ENCODE results near the gene PAMR1.

PAMR1 gene

DNA sequence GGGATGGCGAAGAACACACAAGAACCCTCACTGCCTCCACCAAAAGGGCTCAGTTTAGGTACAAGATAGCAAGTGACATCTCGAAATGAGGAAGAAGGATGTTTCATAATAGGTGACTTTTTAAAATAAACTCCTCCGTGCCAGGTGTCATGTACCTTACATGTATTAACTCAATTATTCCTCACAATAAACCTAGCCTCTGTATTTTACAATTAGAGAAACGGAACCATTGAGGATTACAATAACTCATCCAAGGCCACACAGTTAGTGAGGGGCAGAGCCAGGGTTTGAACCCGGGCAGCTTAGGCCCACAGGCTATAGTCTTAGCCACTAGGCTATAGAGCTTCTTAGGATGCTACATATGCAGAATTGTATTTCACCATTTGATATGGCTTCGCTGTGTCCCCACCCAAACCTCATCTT is 965 bp upstream of the PAMR1 start:
- Histone ChIP-seq H3K36me3 (ENCODE audit: insufficient read depth, low read length) (no peaks in the 10 kb centered on the region), H2AFZ (ENCODE audit: low read length) (no peak overlapping the region), H3K9me3 (ENCODE audit: insufficient read depth, low read depth, low read length) (no peaks in the 10 kb centered on the region), H3K4me1 (ENCODE audit: insufficient read depth, low read length, poor library complexity, severe bottlenecking) (no peaks in the 10 kb centered on the region), H4K20me1 (ENCODE audit: insufficient read depth, low read length, poor library complexity, severe bottlenecking) (no peaks in the 10 kb centered on the region), H3K79me2 (ENCODE audit: insufficient read depth, low read length) (no peaks in the 10 kb centered on the region), H3K9ac (ENCODE audit: low read depth, low read length, poor library complexity, severe bottlenecking) (no peak overlapping the region), H3K9me2 (replicated peaks; ENCODE audit: low read depth, low read length) (no peaks in the 10 kb centered on the region), H3K4me3 (ENCODE audit: low read length, poor library complexity, severe bottlenecking) (no peak overlapping the region), H3F3A (ENCODE audit: low read depth) (no peaks in the 10 kb centered on the region), H3K27me3 (ENCODE audit: insufficient read depth, low read length, poor library complexity, severe bottlenecking) (peaks cover 6% of the 10 kb centered on the region), H3K4me2 (ENCODE audit: low read depth, low read length, poor library complexity, severe bottlenecking) (no peak overlapping the region)
- TF ChIP-seq, protein P1, sequence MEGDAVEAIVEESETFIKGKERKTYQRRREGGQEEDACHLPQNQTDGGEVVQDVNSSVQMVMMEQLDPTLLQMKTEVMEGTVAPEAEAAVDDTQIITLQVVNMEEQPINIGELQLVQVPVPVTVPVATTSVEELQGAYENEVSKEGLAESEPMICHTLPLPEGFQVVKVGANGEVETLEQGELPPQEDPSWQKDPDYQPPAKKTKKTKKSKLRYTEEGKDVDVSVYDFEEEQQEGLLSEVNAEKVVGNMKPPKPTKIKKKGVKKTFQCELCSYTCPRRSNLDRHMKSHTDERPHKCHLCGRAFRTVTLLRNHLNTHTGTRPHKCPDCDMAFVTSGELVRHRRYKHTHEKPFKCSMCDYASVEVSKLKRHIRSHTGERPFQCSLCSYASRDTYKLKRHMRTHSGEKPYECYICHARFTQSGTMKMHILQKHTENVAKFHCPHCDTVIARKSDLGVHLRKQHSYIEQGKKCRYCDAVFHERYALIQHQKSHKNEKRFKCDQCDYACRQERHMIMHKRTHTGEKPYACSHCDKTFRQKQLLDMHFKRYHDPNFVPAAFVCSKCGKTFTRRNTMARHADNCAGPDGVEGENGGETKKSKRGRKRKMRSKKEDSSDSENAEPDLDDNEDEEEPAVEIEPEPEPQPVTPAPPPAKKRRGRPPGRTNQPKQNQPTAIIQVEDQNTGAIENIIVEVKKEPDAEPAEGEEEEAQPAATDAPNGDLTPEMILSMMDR (conservative IDR thresholded peaks at IDR 0.05; ENCODE audit: low read length): no peak
- no peak for TF ChIP-seq EZH2phosphoT487 (IDR thresholded peaks at IDR 0.05; ENCODE audit: borderline replicate concordance)

DNA sequence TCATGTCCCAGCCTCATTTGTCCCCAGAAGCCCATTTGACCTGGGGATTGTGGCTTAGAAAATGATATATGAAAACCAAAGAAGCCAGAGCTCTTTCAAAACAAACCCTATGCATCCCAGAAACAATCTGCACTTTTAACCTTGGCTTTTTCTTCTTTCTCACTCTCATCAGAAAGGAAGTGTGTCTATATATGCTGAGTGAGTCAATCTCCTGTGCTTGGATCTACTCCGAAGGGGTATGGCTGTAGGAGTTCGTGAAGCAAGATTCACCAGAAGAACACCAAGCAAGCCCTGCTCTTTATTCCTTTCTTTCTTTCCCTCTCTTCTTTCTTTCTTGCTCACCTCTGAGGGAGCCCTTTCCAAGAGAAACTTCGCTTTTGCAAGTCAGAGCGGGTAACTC is 636 bp downstream of the PAMR1 start:
- H3K4me3 ChIP-seq (ENCODE audit: low read length, poor library complexity, severe bottlenecking): no peak overlapping the region
- no peak overlapping the region for H3K4me2 ChIP-seq (ENCODE audit: low read depth, low read length, poor library complexity, severe bottlenecking)
- H3K36me3 ChIP-seq (ENCODE audit: insufficient read depth, low read length): no peaks in the 10 kb centered on the region
- no peak overlapping the region for H3K9ac ChIP-seq (ENCODE audit: low read depth, low read length, poor library complexity, severe bottlenecking)
- H3F3A ChIP-seq (ENCODE audit: low read depth): no peaks in the 10 kb centered on the region
- H3K4me1 ChIP-seq (ENCODE audit: insufficient read depth, low read length, poor library complexity, severe bottlenecking): no peaks in the 10 kb centered on the region
- TF ChIP-seq EZH2phosphoT487 (IDR thresholded peaks at IDR 0.05; ENCODE audit: borderline replicate concordance): no peak
- TF ChIP-seq, protein P1 (conservative IDR thresholded peaks at IDR 0.05; ENCODE audit: low read length): no peak
- no peaks in the 10 kb centered on the region for H4K20me1 ChIP-seq (ENCODE audit: insufficient read depth, low read length, poor library complexity, severe bottlenecking)
- no peaks in the 10 kb centered on the region for H3K9me2 ChIP-seq (replicated peaks; ENCODE audit: low read depth, low read length)
- H3K9me3 ChIP-seq (ENCODE audit: insufficient read depth, low read depth, low read length): no peaks in the 10 kb centered on the region
- H2AFZ ChIP-seq (ENCODE audit: low read length): no peak overlapping the region
- no peaks in the 10 kb centered on the region for H3K79me2 ChIP-seq (ENCODE audit: insufficient read depth, low read length)
- H3K27me3 ChIP-seq (ENCODE audit: insufficient read depth, low read length, poor library complexity, severe bottlenecking): peaks cover 14% of the 10 kb centered on the region

DNA sequence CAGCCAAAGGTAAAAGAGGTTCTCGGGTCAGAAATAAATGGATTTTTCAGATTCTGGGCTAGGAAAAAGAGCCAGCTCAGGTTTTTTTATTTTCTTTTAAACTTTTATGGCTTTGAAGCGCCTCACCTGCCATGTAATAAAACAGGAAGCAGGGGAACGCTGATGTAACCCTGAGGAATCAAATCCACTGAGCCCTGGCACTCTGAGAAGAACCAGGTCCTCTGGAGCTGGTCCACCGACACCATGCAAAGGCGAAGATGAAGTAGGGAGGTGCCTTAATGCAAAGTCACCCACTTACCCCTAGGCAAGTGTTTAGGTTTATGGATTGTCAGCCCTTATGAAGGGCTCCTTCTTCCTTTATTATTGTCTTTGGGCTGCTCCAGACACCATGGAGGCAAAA is 1.6 kb downstream of the PAMR1 start:
- H3K4me3 ChIP-seq (ENCODE audit: low read length, poor library complexity, severe bottlenecking): no peak overlapping the region
- no peak overlapping the region for H3K4me2 ChIP-seq (ENCODE audit: low read depth, low read length, poor library complexity, severe bottlenecking)
- no peak for TF ChIP-seq EZH2phosphoT487 (IDR thresholded peaks at IDR 0.05; ENCODE audit: borderline replicate concordance)
- TF ChIP-seq, protein P1 (conservative IDR thresholded peaks at IDR 0.05; ENCODE audit: low read length): no peak
- no peaks in the 10 kb centered on the region for H3K4me1 ChIP-seq (ENCODE audit: insufficient read depth, low read length, poor library complexity, severe bottlenecking)
- peaks cover 14% of the 10 kb centered on the region for H3K27me3 ChIP-seq (ENCODE audit: insufficient read depth, low read length, poor library complexity, severe bottlenecking)
- no peaks in the 10 kb centered on the region for H3K36me3 ChIP-seq (ENCODE audit: insufficient read depth, low read length)
- no peaks in the 10 kb centered on the region for H3K79me2 ChIP-seq (ENCODE audit: insufficient read depth, low read length)
- H3F3A ChIP-seq (ENCODE audit: low read depth): no peaks in the 10 kb centered on the region
- no peak overlapping the region for H2AFZ ChIP-seq (ENCODE audit: low read length)
- no peaks in the 10 kb centered on the region for H3K9me3 ChIP-seq (ENCODE audit: insufficient read depth, low read depth, low read length)
- H4K20me1 ChIP-seq (ENCODE audit: insufficient read depth, low read length, poor library complexity, severe bottlenecking): no peaks in the 10 kb centered on the region
- no peaks in the 10 kb centered on the region for H3K9me2 ChIP-seq (replicated peaks; ENCODE audit: low read depth, low read length)
- H3K9ac ChIP-seq (ENCODE audit: low read depth, low read length, poor library complexity, severe bottlenecking): no peak overlapping the region

Measured in Loucy (cell line).